H9 (cell line): ENCODE data around the gene KRTAP5-1. TPM values are rescaled to one million over a fixed set of nuclear protein-coding genes. Genes with fewer than 3 reads are reported as not detected.

ENCODE experiments used
- DNase-seq: peaks from one replicate; pipeline ENCODE4 v3.0.0-alpha.2; 2017
- H2AFZ ChIP-seq: one replicate; pipeline ENCODE4 v1.6.1; 2013; ENCODE audit warnings: mild to moderate bottlenecking, low read length, control low read depth, moderate library complexity
- H2AK5ac ChIP-seq: 2 replicates; pipeline ENCODE4 v1.6.1; 2013; ENCODE audit warnings: low read length, control low read depth, mixed read lengths; ENCODE audit not compliant: insufficient read length
- H2BK120ac ChIP-seq: one replicate; pipeline ENCODE4 v1.6.1; 2013; ENCODE audit warnings: low read depth, mild to moderate bottlenecking, low read length, control low read depth, inconsistent platforms; ENCODE audit not compliant: poor library complexity, severe bottlenecking
- H2BK12ac ChIP-seq: 2 replicates; pipeline ENCODE4 v1.6.1; 2013; ENCODE audit warnings: low read length, control low read depth, mixed read lengths, low read depth; ENCODE audit not compliant: insufficient read length
- H2BK15ac ChIP-seq: 2 replicates; pipeline ENCODE4 v1.6.1; 2013; ENCODE audit warnings: low read depth, low read length, control low read depth
- H2BK20ac ChIP-seq: one replicate; pipeline ENCODE4 v1.6.1; 2013; ENCODE audit warnings: low read depth, mild to moderate bottlenecking, low read length, control low read depth, inconsistent platforms; ENCODE audit not compliant: poor library complexity, severe bottlenecking
- H2BK5ac ChIP-seq: 2 replicates; pipeline ENCODE4 v1.6.1; 2013; ENCODE audit warnings: low read length, control low read depth, mixed read lengths; ENCODE audit not compliant: insufficient read length
- H3K14ac ChIP-seq: 2 replicates; pipeline ENCODE4 v1.6.1; 2013; ENCODE audit warnings: low read length, control low read depth; ENCODE audit not compliant: insufficient read depth
- H3K18ac ChIP-seq: 2 replicates; pipeline ENCODE4 v1.6.1; 2013; ENCODE audit warnings: low read depth, mild to moderate bottlenecking, mixed read lengths, low read length, control low read depth; ENCODE audit not compliant: insufficient read length
- H3K23ac ChIP-seq: 2 replicates; pipeline ENCODE4 v1.6.1; 2013; ENCODE audit warnings: low read length, control low read depth, mixed read lengths, low read depth; ENCODE audit not compliant: insufficient read length
- H3K23me2 ChIP-seq: 2 replicates; pipeline ENCODE4 v1.6.1; 2013; ENCODE audit warnings: low read depth, mild to moderate bottlenecking, mixed read lengths, low read length, control low read depth; ENCODE audit not compliant: insufficient read length, poor library complexity, severe bottlenecking
- H3K27ac ChIP-seq: 2 replicates; pipeline ENCODE4 v1.5.1; 2013; ENCODE audit warnings: low read length, control low read depth, mixed read lengths, low read depth; ENCODE audit not compliant: insufficient read length
- H3K27me3 ChIP-seq: 2 replicates; pipeline ENCODE4 v1.6.1; 2013; ENCODE audit warnings: low read length, control low read depth, inconsistent platforms; ENCODE audit not compliant: insufficient read depth
- H3K4ac ChIP-seq: 2 replicates; pipeline ENCODE4 v1.6.1; 2013; ENCODE audit warnings: low read depth, mild to moderate bottlenecking, control low read depth, inconsistent platforms, low read length, moderate library complexity
- H3K4me1 ChIP-seq: 2 replicates; pipeline ENCODE4 v1.6.1; 2013; ENCODE audit warnings: low read length, control low read depth, inconsistent platforms; ENCODE audit not compliant: insufficient read depth
- H3K4me2 ChIP-seq: 2 replicates; pipeline ENCODE4 v1.6.1; 2013; ENCODE audit warnings: low read length, control low read depth, mixed read lengths; ENCODE audit not compliant: insufficient read length, insufficient read depth
- H3K56ac ChIP-seq: 2 replicates; pipeline ENCODE4 v1.6.1; 2013; ENCODE audit warnings: low read depth, mild to moderate bottlenecking, mixed read lengths, low read length, control low read depth; ENCODE audit not compliant: insufficient read length
- H3K79me1 ChIP-seq: 2 replicates; pipeline ENCODE4 v1.6.1; 2013; ENCODE audit warnings: low read depth, mild to moderate bottlenecking, moderate library complexity, low read length, control low read depth, inconsistent platforms; ENCODE audit not compliant: insufficient read depth, poor library complexity, severe bottlenecking
- H3K79me2 ChIP-seq: 2 replicates; pipeline ENCODE4 v1.6.1; 2013; ENCODE audit warnings: low read length, control low read depth, inconsistent platforms; ENCODE audit not compliant: insufficient read depth
- H3K9ac ChIP-seq: 2 replicates; pipeline ENCODE4 v1.6.1; 2013; ENCODE audit warnings: low read length, control low read depth, mixed read lengths; ENCODE audit not compliant: insufficient read length; ENCODE audit errors: extremely low read depth
- H3K9me3 ChIP-seq: one replicate; pipeline ENCODE4 v1.6.1; 2013; ENCODE audit warnings: low read depth, low read length, inconsistent platforms; ENCODE audit not compliant: control insufficient read depth
- H3T11ph ChIP-seq: one replicate; pipeline ENCODE4 v1.6.1; 2013; ENCODE audit warnings: mild to moderate bottlenecking, low read length, control low read depth, inconsistent platforms
- H4K20me1 ChIP-seq: one replicate; pipeline ENCODE4 v1.6.1; 2013; ENCODE audit not compliant: control insufficient read depth, insufficient read length, insufficient read depth
- H4K5ac ChIP-seq: 2 replicates; pipeline ENCODE4 v1.6.1; 2013; ENCODE audit warnings: low read depth, mild to moderate bottlenecking, mixed read lengths, low read length, control low read depth; ENCODE audit not compliant: insufficient read length
- H4K8ac ChIP-seq: replicated peaks from 2 replicates; pipeline ENCODE4 v1.6.1; 2013; ENCODE audit warnings: low read length, control low read depth, mixed read lengths, low read depth; ENCODE audit not compliant: insufficient read length
- H4K91ac ChIP-seq: 2 replicates; pipeline ENCODE4 v1.6.1; 2013; ENCODE audit warnings: low read depth, mild to moderate bottlenecking, moderate library complexity, mixed read lengths, low read length, control low read depth; ENCODE audit not compliant: insufficient read length
- H3K27ac Mint-ChIP-seq, 3 experiments: 2 replicates in 2 of 3; 3 replicates in 1 of 3; pipeline ENCODE4 v1.8.0; 2020 to 2021; ENCODE audit warnings: mixed read lengths in 3 of 3, mild to moderate bottlenecking in 1 of 3, moderate library complexity in 1 of 3
- H3K27me3 Mint-ChIP-seq: 2 replicates; pipeline ENCODE4 v1.8.0; 2021; ENCODE audit warnings: low read depth, mild to moderate bottlenecking, moderate library complexity, mixed read lengths
- H3K36me3 Mint-ChIP-seq, 3 experiments: 2 replicates in 2 of 3; 3 replicates in 1 of 3; pipeline ENCODE4 v1.8.0; 2020 to 2021; ENCODE audit warnings: low read depth in 3 of 3, mixed read lengths in 3 of 3; ENCODE audit not compliant: insufficient read depth in 1 of 3
- H3K4me1 Mint-ChIP-seq, 2 experiments: 2 replicates each; pipeline ENCODE4 v1.8.0; 2020; ENCODE audit warnings: mixed read lengths in 2 of 2
- H3K4me3 Mint-ChIP-seq, 2 experiments: 2 replicates in 1 of 2; 3 replicates in 1 of 2; pipeline ENCODE4 v1.8.0; 2020 to 2021; ENCODE audit warnings: mild to moderate bottlenecking in 2 of 2, mixed read lengths in 2 of 2, moderate library complexity in 1 of 2
- H3K9me3 Mint-ChIP-seq, 2 experiments: 2 replicates in 1 of 2; 3 replicates in 1 of 2; pipeline ENCODE4 v1.8.0; 2020; ENCODE audit warnings: mild to moderate bottlenecking in 2 of 2, mixed read lengths in 2 of 2, moderate library complexity in 1 of 2
- CTCF ChIP-seq: fragments of 200-600 bp; sonication (generic); conservative IDR thresholded peaks from 3 replicates; pipeline ENCODE4 v1.8.0; 2021; ENCODE audit warnings: antibody characterized with exemption, mild to moderate bottlenecking
- WGBS: extraction: QIAGEN DNeasy Blood & Tissue Kit; methylation state at CpG from one replicate; pipeline ENCODE4 v1.1.7; 2013; ENCODE audit warnings: missing lambda C conversion rate, low lambda C conversion rate, mixed read lengths; ENCODE audit not compliant: insufficient read length; ENCODE audit errors: extremely low coverage; 5-methylcytosine and 5-hydroxymethylcytosine counted together
- total RNA-seq: library from RNA; stranded (reverse); gene quantifications from 2 replicates; pipeline ENCODE4 v1.2.1, GENCODE V29; 2021

KRTAP5-1 gene
- total RNA-seq, 1 experiment from 2014 or later, result not detected

GRCh38 chr11:1541474-1542204 is 43.4 kb downstream of the KRTAP5-1 start:
- Histone ChIP-seq H2AK5ac (no peak overlapping the region), H3K23ac (no peak overlapping the region), H3K4ac (no peak overlapping the region), H4K8ac (no peak overlapping the region), H3K4me1 (no peaks in the 10 kb centered on the region), H3K79me2 (no peaks in the 10 kb centered on the region), H3K18ac (no peak overlapping the region), H2BK20ac (no peak overlapping the region), H3K27me3 (peaks cover 2% of the 10 kb centered on the region; the same call in 1 of the 2 replicates), H3K56ac (no peak overlapping the region), H3K23me2 (peaks cover 6% of the 10 kb centered on the region), H3K27ac (no peak overlapping the region), H4K20me1 (no peaks in the 10 kb centered on the region), H3K9me3 (no peaks in the 10 kb centered on the region), H4K91ac (no peak overlapping the region), H2BK5ac (no peak overlapping the region), H3K14ac (peak overlapping the region; percentile 9; the same call in 1 of the 2 replicates), H4K5ac (no peak overlapping the region), H2BK15ac (no peak overlapping the region), H3K79me1 (no peaks in the 10 kb centered on the region), H2BK12ac (no peak overlapping the region), H2BK120ac (no peak overlapping the region), H3K4me2 (no peak overlapping the region), H3K9ac (no peak overlapping the region), H2AFZ (no peak overlapping the region), H3T11ph (no peak overlapping the region)
- no peaks in the 10 kb centered on the region for H3K36me3 Mint-ChIP-seq
- no peak for DNase-seq
- no peak for TF ChIP-seq CTCF
- peaks cover 6 to 14% of the 10 kb centered on the region in 2 experiments; a peak in 3 of 4 replicates for H3K4me1 Mint-ChIP-seq
- peaks cover 78% of the 10 kb centered on the region for H3K27me3 Mint-ChIP-seq
- H3K9me3 Mint-ChIP-seq, result no peaks in the 10 kb centered on the region
- no peak overlapping the region for H3K4me3 Mint-ChIP-seq
- H3K27ac Mint-ChIP-seq, result no peak overlapping the region
- WGBS, result no CpG with 5 or more reads among the region's 22 CpGs
